H9 (cell line): ENCODE results near the gene CDKN2AIPNL. TPM values are rescaled to one million over a fixed set of nuclear protein-coding genes. Genes with fewer than 3 reads are reported as not detected.

Source experiments
- DNase-seq: peaks from one replicate; pipeline ENCODE4 v3.0.0-alpha.2; 2017
- H2AFZ ChIP-seq: one replicate; pipeline ENCODE4 v1.6.1; 2013; ENCODE audit warnings: mild to moderate bottlenecking, low read length, control low read depth, moderate library complexity
- H2AK5ac ChIP-seq: 2 replicates; pipeline ENCODE4 v1.6.1; 2013; ENCODE audit warnings: low read length, control low read depth, mixed read lengths; ENCODE audit not compliant: insufficient read length
- H2BK120ac ChIP-seq: one replicate; pipeline ENCODE4 v1.6.1; 2013; ENCODE audit warnings: low read depth, mild to moderate bottlenecking, low read length, control low read depth, inconsistent platforms; ENCODE audit not compliant: poor library complexity, severe bottlenecking
- H2BK12ac ChIP-seq: 2 replicates; pipeline ENCODE4 v1.6.1; 2013; ENCODE audit warnings: low read length, control low read depth, mixed read lengths, low read depth; ENCODE audit not compliant: insufficient read length
- H2BK15ac ChIP-seq: 2 replicates; pipeline ENCODE4 v1.6.1; 2013; ENCODE audit warnings: low read depth, low read length, control low read depth
- H2BK20ac ChIP-seq: one replicate; pipeline ENCODE4 v1.6.1; 2013; ENCODE audit warnings: low read depth, mild to moderate bottlenecking, low read length, control low read depth, inconsistent platforms; ENCODE audit not compliant: poor library complexity, severe bottlenecking
- H2BK5ac ChIP-seq: 2 replicates; pipeline ENCODE4 v1.6.1; 2013; ENCODE audit warnings: low read length, control low read depth, mixed read lengths; ENCODE audit not compliant: insufficient read length
- H3K14ac ChIP-seq: 2 replicates; pipeline ENCODE4 v1.6.1; 2013; ENCODE audit warnings: low read length, control low read depth; ENCODE audit not compliant: insufficient read depth
- H3K18ac ChIP-seq: 2 replicates; pipeline ENCODE4 v1.6.1; 2013; ENCODE audit warnings: low read depth, mild to moderate bottlenecking, mixed read lengths, low read length, control low read depth; ENCODE audit not compliant: insufficient read length
- H3K23ac ChIP-seq: 2 replicates; pipeline ENCODE4 v1.6.1; 2013; ENCODE audit warnings: low read length, control low read depth, mixed read lengths, low read depth; ENCODE audit not compliant: insufficient read length
- H3K23me2 ChIP-seq: 2 replicates; pipeline ENCODE4 v1.6.1; 2013; ENCODE audit warnings: low read depth, mild to moderate bottlenecking, mixed read lengths, low read length, control low read depth; ENCODE audit not compliant: insufficient read length, poor library complexity, severe bottlenecking
- H3K27ac ChIP-seq: 2 replicates; pipeline ENCODE4 v1.5.1; 2013; ENCODE audit warnings: low read length, control low read depth, mixed read lengths, low read depth; ENCODE audit not compliant: insufficient read length
- H3K27me3 ChIP-seq: 2 replicates; pipeline ENCODE4 v1.6.1; 2013; ENCODE audit warnings: low read length, control low read depth, inconsistent platforms; ENCODE audit not compliant: insufficient read depth
- H3K4ac ChIP-seq: 2 replicates; pipeline ENCODE4 v1.6.1; 2013; ENCODE audit warnings: low read depth, mild to moderate bottlenecking, control low read depth, inconsistent platforms, low read length, moderate library complexity
- H3K4me1 ChIP-seq: 2 replicates; pipeline ENCODE4 v1.6.1; 2013; ENCODE audit warnings: low read length, control low read depth, inconsistent platforms; ENCODE audit not compliant: insufficient read depth
- H3K4me2 ChIP-seq: 2 replicates; pipeline ENCODE4 v1.6.1; 2013; ENCODE audit warnings: low read length, control low read depth, mixed read lengths; ENCODE audit not compliant: insufficient read length, insufficient read depth
- H3K56ac ChIP-seq: 2 replicates; pipeline ENCODE4 v1.6.1; 2013; ENCODE audit warnings: low read depth, mild to moderate bottlenecking, mixed read lengths, low read length, control low read depth; ENCODE audit not compliant: insufficient read length
- H3K79me1 ChIP-seq: 2 replicates; pipeline ENCODE4 v1.6.1; 2013; ENCODE audit warnings: low read depth, mild to moderate bottlenecking, moderate library complexity, low read length, control low read depth, inconsistent platforms; ENCODE audit not compliant: insufficient read depth, poor library complexity, severe bottlenecking
- H3K79me2 ChIP-seq: 2 replicates; pipeline ENCODE4 v1.6.1; 2013; ENCODE audit warnings: low read length, control low read depth, inconsistent platforms; ENCODE audit not compliant: insufficient read depth
- H3K9ac ChIP-seq: 2 replicates; pipeline ENCODE4 v1.6.1; 2013; ENCODE audit warnings: low read length, control low read depth, mixed read lengths; ENCODE audit not compliant: insufficient read length; ENCODE audit errors: extremely low read depth
- H3K9me3 ChIP-seq: one replicate; pipeline ENCODE4 v1.6.1; 2013; ENCODE audit warnings: low read depth, low read length, inconsistent platforms; ENCODE audit not compliant: control insufficient read depth
- H3T11ph ChIP-seq: one replicate; pipeline ENCODE4 v1.6.1; 2013; ENCODE audit warnings: mild to moderate bottlenecking, low read length, control low read depth, inconsistent platforms
- H4K20me1 ChIP-seq: one replicate; pipeline ENCODE4 v1.6.1; 2013; ENCODE audit not compliant: control insufficient read depth, insufficient read length, insufficient read depth
- H4K5ac ChIP-seq: 2 replicates; pipeline ENCODE4 v1.6.1; 2013; ENCODE audit warnings: low read depth, mild to moderate bottlenecking, mixed read lengths, low read length, control low read depth; ENCODE audit not compliant: insufficient read length
- H4K8ac ChIP-seq: replicated peaks from 2 replicates; pipeline ENCODE4 v1.6.1; 2013; ENCODE audit warnings: low read length, control low read depth, mixed read lengths, low read depth; ENCODE audit not compliant: insufficient read length
- H4K91ac ChIP-seq: 2 replicates; pipeline ENCODE4 v1.6.1; 2013; ENCODE audit warnings: low read depth, mild to moderate bottlenecking, moderate library complexity, mixed read lengths, low read length, control low read depth; ENCODE audit not compliant: insufficient read length
- H3K27ac Mint-ChIP-seq, 3 experiments: 2 replicates in 2 of 3; 3 replicates in 1 of 3; pipeline ENCODE4 v1.8.0; 2020 to 2021; ENCODE audit warnings: mixed read lengths in 3 of 3, mild to moderate bottlenecking in 1 of 3, moderate library complexity in 1 of 3
- H3K27me3 Mint-ChIP-seq: 2 replicates; pipeline ENCODE4 v1.8.0; 2021; ENCODE audit warnings: low read depth, mild to moderate bottlenecking, moderate library complexity, mixed read lengths
- H3K36me3 Mint-ChIP-seq, 3 experiments: 2 replicates in 2 of 3; 3 replicates in 1 of 3; pipeline ENCODE4 v1.8.0; 2020 to 2021; ENCODE audit warnings: low read depth in 3 of 3, mixed read lengths in 3 of 3; ENCODE audit not compliant: insufficient read depth in 1 of 3
- H3K4me1 Mint-ChIP-seq, 2 experiments: 2 replicates each; pipeline ENCODE4 v1.8.0; 2020; ENCODE audit warnings: mixed read lengths in 2 of 2
- H3K4me3 Mint-ChIP-seq, 2 experiments: 2 replicates in 1 of 2; 3 replicates in 1 of 2; pipeline ENCODE4 v1.8.0; 2020 to 2021; ENCODE audit warnings: mild to moderate bottlenecking in 2 of 2, mixed read lengths in 2 of 2, moderate library complexity in 1 of 2
- H3K9me3 Mint-ChIP-seq, 2 experiments: 2 replicates in 1 of 2; 3 replicates in 1 of 2; pipeline ENCODE4 v1.8.0; 2020; ENCODE audit warnings: mild to moderate bottlenecking in 2 of 2, mixed read lengths in 2 of 2, moderate library complexity in 1 of 2
- CTCF ChIP-seq: fragments of 200-600 bp; sonication (generic); conservative IDR thresholded peaks from 3 replicates; pipeline ENCODE4 v1.8.0; 2021; ENCODE audit warnings: antibody characterized with exemption, mild to moderate bottlenecking
- WGBS: extraction: QIAGEN DNeasy Blood & Tissue Kit; methylation state at CpG from one replicate; pipeline ENCODE4 v1.1.7; 2013; ENCODE audit warnings: missing lambda C conversion rate, low lambda C conversion rate, mixed read lengths; ENCODE audit not compliant: insufficient read length; ENCODE audit errors: extremely low coverage; 5-methylcytosine and 5-hydroxymethylcytosine counted together
- total RNA-seq: library from RNA; stranded (reverse); gene quantifications from 2 replicates; pipeline ENCODE4 v1.2.1, GENCODE V29; 2021

The CDKN2AIPNL gene
- total RNA-seq, 1 experiment from 2014 or later = 60.0 TPM

- H2AK5ac ChIP-seq = no peak overlapping the region
- Mint-ChIP-seq H3K36me3 (peaks cover 0 to 2% (median 0%) of the 10 kb centered on the region in 3 experiments; a peak in 3 of 7 replicates), H3K9me3 (peaks cover 2 to 9% of the 10 kb centered on the region in 2 experiments; a peak in 4 of 5 replicates), H3K27me3 (no peaks in the 10 kb centered on the region), H3K27ac (no peak overlapping the region), H3K4me1 (peaks cover 7 to 8% of the 10 kb centered on the region in 2 experiments), H3K4me3 (no peak overlapping the region)
- no peaks in the 10 kb centered on the region for H3K27me3 ChIP-seq
- H2BK5ac ChIP-seq = no peak overlapping the region
- H3K18ac ChIP-seq = no peak overlapping the region
- no peaks in the 10 kb centered on the region for H3K9me3 ChIP-seq
- no peak overlapping the region for H4K5ac ChIP-seq
- H2BK12ac ChIP-seq = no peak overlapping the region
- H2BK20ac ChIP-seq = no peak overlapping the region
- no peak overlapping the region for H3K9ac ChIP-seq
- H3K23ac ChIP-seq = no peak overlapping the region
- H3K4ac ChIP-seq = no peak overlapping the region
- H3K27ac ChIP-seq = no peak overlapping the region
- H2BK120ac ChIP-seq = no peak overlapping the region
- H2BK15ac ChIP-seq = no peak overlapping the region
- H3K79me2 ChIP-seq = no peaks in the 10 kb centered on the region
- no CpG with 5 or more reads among the region's 3 CpGs for WGBS
- H2AFZ ChIP-seq = no peak overlapping the region
- H4K8ac ChIP-seq = no peak overlapping the region
- H3K4me2 ChIP-seq = no peak overlapping the region
- H3K23me2 ChIP-seq = no peaks in the 10 kb centered on the region
- no peaks in the 10 kb centered on the region for H3K79me1 ChIP-seq
- no peak overlapping the region for H4K91ac ChIP-seq
- H3T11ph ChIP-seq = no peak overlapping the region
- no peak overlapping the region for H3K14ac ChIP-seq
- TF ChIP-seq CTCF = no peak
- H4K20me1 ChIP-seq = no peaks in the 10 kb centered on the region
- no peak for DNase-seq
- H3K56ac ChIP-seq = no peak overlapping the region
- H3K4me1 ChIP-seq = no peaks in the 10 kb centered on the region
Observed at GRCh38 chr5:134418958-134419357, 7.3 kb upstream of the CDKN2AIPNL start.
